ENCODE data around the gene DVL2.

GRCh38 chr17:7216242-7217112 is 17.8 kb downstream of the DVL2 start:
- no peak for TF ChIP-seq POLR2A (IDR thresholded peaks at IDR 0.05; ENCODE audit: low read depth, low read length)
- TF ChIP-seq POLR2AphosphoS5 (IDR thresholded peaks at IDR 0.05; ENCODE audit: low read depth, low read length): no peak
- TF ChIP-seq TAF1 (IDR thresholded peaks at IDR 0.05; ENCODE audit: low read depth, low read length): no peak
- TF ChIP-seq PAX5 (IDR thresholded peaks at IDR 0.05; ENCODE audit: insufficient read depth, low read length, severe bottlenecking): no peak
- TF ChIP-seq POU2F2 (IDR thresholded peaks at IDR 0.05; ENCODE audit: low read depth, low read length): no peak
- TF ChIP-seq SPI1 (IDR thresholded peaks at IDR 0.05; ENCODE audit: low read depth, low read length): no peak
